ENCODE measurements around the gene SLC9C2.

DNA sequence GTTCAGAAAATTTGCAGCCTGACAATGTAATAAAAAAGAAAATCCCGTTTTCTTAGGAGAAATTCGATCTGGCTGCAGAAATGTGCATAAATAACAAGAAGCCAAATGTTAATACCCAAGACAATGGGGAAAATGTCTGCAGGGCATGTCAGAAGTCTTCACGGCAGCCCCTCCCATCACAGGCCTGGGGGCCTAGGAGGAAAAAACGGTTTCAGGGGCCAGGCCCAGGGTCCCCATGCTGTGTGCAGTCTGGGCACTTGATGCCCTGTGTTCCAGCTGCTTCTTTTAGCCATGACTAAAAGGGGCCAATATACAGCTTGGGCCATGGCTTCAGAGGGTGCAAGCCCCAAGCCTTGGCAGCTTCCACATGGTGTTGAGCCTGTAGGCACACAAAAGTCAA is 132.3 kb downstream of the SLC9C2 start:
- TF ChIP-seq, protein P1, sequence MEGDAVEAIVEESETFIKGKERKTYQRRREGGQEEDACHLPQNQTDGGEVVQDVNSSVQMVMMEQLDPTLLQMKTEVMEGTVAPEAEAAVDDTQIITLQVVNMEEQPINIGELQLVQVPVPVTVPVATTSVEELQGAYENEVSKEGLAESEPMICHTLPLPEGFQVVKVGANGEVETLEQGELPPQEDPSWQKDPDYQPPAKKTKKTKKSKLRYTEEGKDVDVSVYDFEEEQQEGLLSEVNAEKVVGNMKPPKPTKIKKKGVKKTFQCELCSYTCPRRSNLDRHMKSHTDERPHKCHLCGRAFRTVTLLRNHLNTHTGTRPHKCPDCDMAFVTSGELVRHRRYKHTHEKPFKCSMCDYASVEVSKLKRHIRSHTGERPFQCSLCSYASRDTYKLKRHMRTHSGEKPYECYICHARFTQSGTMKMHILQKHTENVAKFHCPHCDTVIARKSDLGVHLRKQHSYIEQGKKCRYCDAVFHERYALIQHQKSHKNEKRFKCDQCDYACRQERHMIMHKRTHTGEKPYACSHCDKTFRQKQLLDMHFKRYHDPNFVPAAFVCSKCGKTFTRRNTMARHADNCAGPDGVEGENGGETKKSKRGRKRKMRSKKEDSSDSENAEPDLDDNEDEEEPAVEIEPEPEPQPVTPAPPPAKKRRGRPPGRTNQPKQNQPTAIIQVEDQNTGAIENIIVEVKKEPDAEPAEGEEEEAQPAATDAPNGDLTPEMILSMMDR (IDR thresholded peaks at IDR 0.05), result no peak
- no peak for TF ChIP-seq POLR2A (IDR thresholded peaks at IDR 0.05)
- no peak for TF ChIP-seq POLR2AphosphoS5 (IDR thresholded peaks at IDR 0.05)
- TF ChIP-seq EP300 (IDR thresholded peaks at IDR 0.05; ENCODE audit: low read depth), result no peak
